Prostate gland (tissue), 2 donors: Measurements from ENCODE around the gene FGF10.

Experiments
- POLR2A ChIP-seq: fragments of 450-650 bp; IDR thresholded peaks from one replicate; pipeline ENCODE4 v1.6.1; 2016; ENCODE audit warnings: antibody characterized with exemption, mild to moderate bottlenecking
- TF ChIP-seq, protein P1 (sequence below), 4 experiments: fragments of 200-600 bp in 2 of 4; fragments of 450-650 bp in 2 of 4; sonication (generic) in 2 of 4; IDR thresholded peaks; 1 replicate in 3 of 4; 2 replicates in 1 of 4; pipeline ENCODE4 v1.5.1; 2016 to 2019; ENCODE audit warnings: antibody characterized with exemption in 4 of 4, mild to moderate bottlenecking in 2 of 4, moderate library complexity in 2 of 4

DNA sequence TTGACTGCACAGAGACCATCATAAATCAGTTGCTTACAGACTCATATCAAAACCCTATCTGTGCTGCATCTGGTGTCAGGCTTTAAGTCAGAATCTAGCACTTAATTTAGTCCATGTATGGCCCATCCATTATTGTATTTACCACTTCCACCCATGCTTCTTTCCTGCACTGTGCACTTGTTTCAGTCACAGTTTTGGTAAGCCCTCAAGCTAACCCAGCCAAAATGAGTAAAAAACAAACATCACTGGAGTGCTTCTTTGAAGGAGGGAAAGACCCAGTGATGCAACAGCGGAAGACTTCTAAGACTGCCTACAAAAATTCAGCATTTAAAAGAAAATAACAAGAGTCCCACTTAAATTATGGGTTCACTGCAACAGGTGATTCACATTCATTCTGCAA, 69.0 kb downstream of the FGF10 start:
- TF ChIP-seq POLR2A: no peak
- TF ChIP-seq, protein P1, sequence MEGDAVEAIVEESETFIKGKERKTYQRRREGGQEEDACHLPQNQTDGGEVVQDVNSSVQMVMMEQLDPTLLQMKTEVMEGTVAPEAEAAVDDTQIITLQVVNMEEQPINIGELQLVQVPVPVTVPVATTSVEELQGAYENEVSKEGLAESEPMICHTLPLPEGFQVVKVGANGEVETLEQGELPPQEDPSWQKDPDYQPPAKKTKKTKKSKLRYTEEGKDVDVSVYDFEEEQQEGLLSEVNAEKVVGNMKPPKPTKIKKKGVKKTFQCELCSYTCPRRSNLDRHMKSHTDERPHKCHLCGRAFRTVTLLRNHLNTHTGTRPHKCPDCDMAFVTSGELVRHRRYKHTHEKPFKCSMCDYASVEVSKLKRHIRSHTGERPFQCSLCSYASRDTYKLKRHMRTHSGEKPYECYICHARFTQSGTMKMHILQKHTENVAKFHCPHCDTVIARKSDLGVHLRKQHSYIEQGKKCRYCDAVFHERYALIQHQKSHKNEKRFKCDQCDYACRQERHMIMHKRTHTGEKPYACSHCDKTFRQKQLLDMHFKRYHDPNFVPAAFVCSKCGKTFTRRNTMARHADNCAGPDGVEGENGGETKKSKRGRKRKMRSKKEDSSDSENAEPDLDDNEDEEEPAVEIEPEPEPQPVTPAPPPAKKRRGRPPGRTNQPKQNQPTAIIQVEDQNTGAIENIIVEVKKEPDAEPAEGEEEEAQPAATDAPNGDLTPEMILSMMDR (IDR thresholded peaks at IDR 0.05): no peak
